Muscle layer of duodenum (tissue), 2 donors: ENCODE measurements around the gene TMOD1.
"Not testable (repeated sequence)": the region's sequence is repeated elsewhere in the genome, so short reads cannot be mapped to it uniquely, and the experiment has no call there.

Source experiments
- H3K27ac ChIP-seq: one replicate; pipeline ENCODE4 v1.7.0; 2013; ENCODE audit warnings: mild to moderate bottlenecking, low read length
- H3K27me3 ChIP-seq: one replicate; pipeline ENCODE4 v1.7.0; 2013; ENCODE audit warnings: low read depth, mild to moderate bottlenecking, control low read depth, low read length
- H3K36me3 ChIP-seq, 2 donors: one replicate each; pipeline ENCODE4 v1.7.0; 2013; ENCODE audit warnings: low read length in 2 of 2, control low read depth in 1 of 2, mild to moderate bottlenecking in 1 of 2; ENCODE audit not compliant: insufficient read depth in 2 of 2, control insufficient read depth in 1 of 2
- H3K4me1 ChIP-seq, 2 donors: one replicate each; pipeline ENCODE4 v1.7.0; 2013; ENCODE audit warnings: low read length in 2 of 2, mild to moderate bottlenecking in 2 of 2, control low read depth in 1 of 2, moderate library complexity in 1 of 2; ENCODE audit not compliant: insufficient read depth in 2 of 2, control insufficient read depth in 1 of 2
- H3K4me3 ChIP-seq, 2 donors: one replicate each; pipeline ENCODE4 v1.7.0; 2013; ENCODE audit warnings: low read length in 2 of 2, low read depth in 1 of 2, mild to moderate bottlenecking in 1 of 2
- H3K9me3 ChIP-seq, 2 donors: one replicate each; pipeline ENCODE4 v1.7.0; 2013; ENCODE audit warnings: low read length in 2 of 2, control low read depth in 1 of 2, mild to moderate bottlenecking in 1 of 2; ENCODE audit not compliant: control insufficient read depth in 1 of 2
- donor health status: healthy.

The TMOD1 gene

GRCh38 chr9:97604901-97605645 lies 103.6 kb downstream of the TMOD1 start:
- H3K4me3 ChIP-seq = no peak overlapping the region
- H3K9me3 ChIP-seq = no peaks in the 10 kb centered on the region
- H3K27me3 ChIP-seq = no peaks in the 10 kb centered on the region
- H3K4me1 ChIP-seq = no peaks in the 10 kb centered on the region
- peaks cover 57 to 72% of the 10 kb centered on the region in 2 donors for H3K36me3 ChIP-seq
- no peak overlapping the region for H3K27ac ChIP-seq

GRCh38 chr9:97615439-97616072 lies 114.1 kb downstream of the TMOD1 start:
- H3K36me3 ChIP-seq = peaks cover 28% of the 10 kb centered on the region in 2 donors
- H3K9me3 ChIP-seq = no peaks in the 10 kb centered on the region
- no peaks in the 10 kb centered on the region for H3K27me3 ChIP-seq
- H3K4me1 ChIP-seq = peaks cover 0 to 3% of the 10 kb centered on the region in 2 donors
- no peak overlapping the region for H3K4me3 ChIP-seq
- H3K27ac ChIP-seq = no peak overlapping the region

GRCh38 chr9:97617939-97618416 lies 116.5 kb downstream of the TMOD1 start:
- peaks cover 17 to 26% of the 10 kb centered on the region in 2 donors for H3K36me3 ChIP-seq
- H3K4me3 ChIP-seq = no peak overlapping the region
- H3K27me3 ChIP-seq = no peaks in the 10 kb centered on the region
- H3K27ac ChIP-seq = no peak overlapping the region
- H3K9me3 ChIP-seq = no peaks in the 10 kb centered on the region
- H3K4me1 ChIP-seq = peaks cover 0 to 3% of the 10 kb centered on the region in 2 donors

GRCh38 chr9:97620063-97620462 lies 118.6 kb downstream of the TMOD1 start:
- H3K27ac ChIP-seq, H3K9me3 ChIP-seq, H3K4me3 ChIP-seq, H3K4me1 ChIP-seq, H3K27me3 ChIP-seq: not testable (repeated sequence)
- H3K36me3 ChIP-seq = peaks cover 20 to 27% of the 10 kb centered on the region in 2 donors

- H3K27ac ChIP-seq, H3K27me3 ChIP-seq, H3K4me3 ChIP-seq, H3K4me1 ChIP-seq, H3K9me3 ChIP-seq: not testable (repeated sequence)
- peaks cover 20 to 27% of the 10 kb centered on the region in 2 donors for H3K36me3 ChIP-seq
Observed at GRCh38 chr9:97622483-97622882, 121.0 kb downstream of the TMOD1 start.

GRCh38 chr9:97623946-97624345 lies 122.5 kb downstream of the TMOD1 start:
- H3K4me1 ChIP-seq = peaks cover 0 to 10% of the 10 kb centered on the region in 2 donors

GRCh38 chr9:97625620-97626019 lies 124.2 kb downstream of the TMOD1 start:
- Histone ChIP-seq H3K36me3 (peaks cover 16 to 23% of the 10 kb centered on the region in 2 donors), H3K4me3 (no peak overlapping the region), H3K27me3 (no peaks in the 10 kb centered on the region), H3K9me3 (no peaks in the 10 kb centered on the region), H3K4me1 (peaks cover 0 to 14% of the 10 kb centered on the region in 2 donors), H3K27ac (no peak overlapping the region)

More at GRCh38 chr9:97623946-97624345, 122.5 kb downstream of the TMOD1 start:
- no peak overlapping the region for H3K27ac ChIP-seq
- H3K27me3 ChIP-seq = no peaks in the 10 kb centered on the region
- no peaks in the 10 kb centered on the region for H3K9me3 ChIP-seq
- H3K36me3 ChIP-seq = peaks cover 16 to 23% of the 10 kb centered on the region in 2 donors
- no peak overlapping the region for H3K4me3 ChIP-seq

- peak overlapping the region; percentile 4 to 20 for H3K4me3 ChIP-seq
- H3K36me3 ChIP-seq = peaks cover 17 to 23% of the 10 kb centered on the region in 2 donors
- H3K4me1 ChIP-seq = peaks cover 0 to 25% of the 10 kb centered on the region in 2 donors
- no peaks in the 10 kb centered on the region for H3K9me3 ChIP-seq
- H3K27me3 ChIP-seq = no peaks in the 10 kb centered on the region
- peak overlapping the region; percentile 19 for H3K27ac ChIP-seq
Observed at GRCh38 chr9:97627624-97628023, 126.2 kb downstream of the TMOD1 start.

- H3K27me3 ChIP-seq = no peaks in the 10 kb centered on the region
- H3K4me3 ChIP-seq = no peak overlapping the region
- no peaks in the 10 kb centered on the region for H3K9me3 ChIP-seq
- H3K4me1 ChIP-seq = peaks cover 0 to 25% of the 10 kb centered on the region in 2 donors
- H3K36me3 ChIP-seq = peaks cover 23 to 24% of the 10 kb centered on the region in 2 donors
- no peak overlapping the region for H3K27ac ChIP-seq
Observed at GRCh38 chr9:97628668-97629067, 127.2 kb downstream of the TMOD1 start.

GRCh38 chr9:97629156-97629555 lies 127.7 kb downstream of the TMOD1 start:
- Histone ChIP-seq H3K9me3 (no peaks in the 10 kb centered on the region), H3K27me3 (no peaks in the 10 kb centered on the region), H3K4me3 (no peak overlapping the region), H3K36me3 (peaks cover 19 to 24% of the 10 kb centered on the region in 2 donors), H3K4me1 (peaks cover 0 to 25% of the 10 kb centered on the region in 2 donors), H3K27ac (no peak overlapping the region)

GRCh38 chr9:97630591-97630990 lies 129.1 kb downstream of the TMOD1 start:
- no peaks in the 10 kb centered on the region for H3K27me3 ChIP-seq
- H3K36me3 ChIP-seq = peaks cover 5 to 18% of the 10 kb centered on the region in 2 donors
- peaks cover 7 to 37% of the 10 kb centered on the region in 2 donors for H3K4me1 ChIP-seq
- no peak overlapping the region for H3K4me3 ChIP-seq
- no peak overlapping the region for H3K27ac ChIP-seq
- no peaks in the 10 kb centered on the region for H3K9me3 ChIP-seq
